Activated naive CD8-positive, alpha-beta T cell treated with anti-CD3 and anti-CD28 coated beads, Interleukin-2, amount 50 U/mL, for 24 hours (primary cell): ENCODE results near the gene SLC1A1.

Source experiments
- ATAC-seq: fragments of 150-1000 bp; cut with Tn5 transposase; one replicate; pipeline ENCODE4 v1.10.0; 2021
- DNase-seq: peaks from one replicate; pipeline ENCODE4 v3.0.0; 2021
- H3K27ac Mint-ChIP-seq: one replicate; pipeline ENCODE4 v1.8.0; 2021; ENCODE audit warnings: mild to moderate bottlenecking, mixed read lengths
- H3K27me3 Mint-ChIP-seq: one replicate; pipeline ENCODE4 v1.8.0; 2021; ENCODE audit warnings: mixed read lengths
- H3K36me3 Mint-ChIP-seq: one replicate; pipeline ENCODE4 v1.8.0; 2021; ENCODE audit warnings: low read depth, mixed read lengths
- H3K4me1 Mint-ChIP-seq: one replicate; pipeline ENCODE4 v1.8.0; 2021; ENCODE audit warnings: mixed read lengths
- H3K4me3 Mint-ChIP-seq: one replicate; pipeline ENCODE4 v1.8.0; 2021; ENCODE audit warnings: mild to moderate bottlenecking, moderate library complexity, mixed read lengths
- H3K9me3 Mint-ChIP-seq: one replicate; pipeline ENCODE4 v1.8.0; 2021; ENCODE audit warnings: mixed read lengths

Gene SLC1A1

DNA sequence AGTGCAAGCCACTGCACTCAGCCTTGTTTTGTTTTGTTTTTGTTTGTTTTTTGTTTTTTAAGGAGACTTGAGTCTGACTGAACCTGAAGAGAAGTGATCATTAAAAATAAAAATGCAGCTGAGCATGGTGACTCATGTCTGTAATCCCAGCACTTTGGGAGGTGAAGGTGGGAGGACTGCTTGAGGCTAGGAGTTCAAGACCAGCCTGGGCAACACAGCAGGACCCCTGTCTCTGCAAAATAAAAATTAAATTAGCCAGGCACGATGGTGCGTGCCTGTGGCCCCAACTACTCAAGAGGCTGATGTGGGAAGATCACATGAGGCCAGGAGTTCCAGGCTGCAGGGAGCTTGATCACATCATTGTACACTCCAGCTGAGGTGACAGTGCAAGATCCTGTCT is 6.2 kb downstream of the SLC1A1 start:
- no peak for DNase-seq
- Mint-ChIP-seq H3K4me3 (no peak overlapping the region), H3K27me3 (peaks cover 30% of the 10 kb centered on the region), H3K27ac (no peak overlapping the region), H3K4me1 (peaks cover 3% of the 10 kb centered on the region), H3K36me3 (no peaks in the 10 kb centered on the region), H3K9me3 (no peaks in the 10 kb centered on the region)
- ATAC-seq, result no peak

DNA sequence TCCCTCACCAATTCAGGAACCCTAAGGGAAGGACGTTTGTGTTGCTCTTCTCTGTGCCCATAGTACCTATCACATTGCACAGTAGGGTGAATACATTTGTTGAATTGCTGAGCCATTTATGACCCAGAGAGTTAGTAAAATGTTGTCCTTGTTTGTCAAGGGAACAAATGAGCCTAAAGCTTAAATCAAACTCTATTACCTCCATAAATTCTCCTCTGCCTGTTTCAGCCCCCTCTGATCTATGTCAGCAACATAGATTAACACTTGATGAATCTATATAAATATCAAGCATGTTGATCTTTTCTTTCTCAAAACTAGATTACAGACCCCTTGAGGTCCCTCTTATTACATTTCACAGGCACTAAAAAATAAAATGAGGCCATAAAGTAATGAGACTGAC is 7.1 kb downstream of the SLC1A1 start:
- Mint-ChIP-seq H3K4me3 (no peak overlapping the region), H3K27me3 (peaks cover 21% of the 10 kb centered on the region), H3K36me3 (no peaks in the 10 kb centered on the region), H3K9me3 (no peaks in the 10 kb centered on the region), H3K27ac (no peak overlapping the region), H3K4me1 (no peaks in the 10 kb centered on the region)
- ATAC-seq (no peak), DNase-seq (no peak)

DNA sequence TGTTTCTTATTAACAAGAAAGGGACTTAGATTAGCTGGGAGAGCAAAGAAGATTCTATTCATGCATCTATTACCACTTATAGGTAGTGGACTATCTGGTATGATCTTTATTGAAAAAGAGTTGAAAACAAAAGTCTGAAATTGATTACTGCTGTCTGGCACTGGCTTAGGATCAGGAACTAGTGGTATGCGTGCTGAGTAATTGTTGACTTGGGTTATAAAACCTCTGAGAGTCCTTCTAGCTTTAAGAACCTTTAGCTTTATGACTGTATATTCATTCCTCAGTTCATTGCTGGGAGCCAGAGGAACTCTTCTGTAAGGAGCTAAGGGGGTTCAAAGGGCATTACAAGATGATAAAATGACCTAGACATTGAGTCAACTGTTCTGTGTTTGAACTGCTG is 7.6 kb downstream of the SLC1A1 start:
- no peak for ATAC-seq
- no peaks in the 10 kb centered on the region for H3K9me3 Mint-ChIP-seq
- H3K27ac Mint-ChIP-seq, result no peak overlapping the region
- H3K36me3 Mint-ChIP-seq, result no peaks in the 10 kb centered on the region
- no peak overlapping the region for H3K4me3 Mint-ChIP-seq
- no peak for DNase-seq
- H3K4me1 Mint-ChIP-seq, result no peaks in the 10 kb centered on the region
- peaks cover 18% of the 10 kb centered on the region for H3K27me3 Mint-ChIP-seq

DNA sequence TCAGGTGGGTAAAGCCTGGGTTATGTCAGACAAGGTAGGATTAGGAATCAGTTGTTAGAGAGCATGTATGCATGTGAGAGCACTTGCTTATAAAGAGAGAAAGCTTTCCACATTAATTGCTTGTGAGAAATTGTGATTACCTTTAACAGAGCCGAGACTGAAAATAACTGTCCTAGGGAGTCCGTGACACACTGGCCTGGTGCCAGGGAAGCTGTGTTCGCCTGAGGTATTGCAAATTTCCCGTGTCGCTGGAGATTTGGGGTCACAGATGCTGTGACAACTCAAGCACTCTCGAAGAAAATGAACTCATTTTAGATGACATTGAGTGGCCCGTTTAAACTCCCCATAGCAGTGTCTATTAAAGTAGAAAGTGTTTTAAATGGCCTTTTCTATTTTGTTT is 9.6 kb downstream of the SLC1A1 start:
- H3K9me3 Mint-ChIP-seq, result no peaks in the 10 kb centered on the region
- H3K36me3 Mint-ChIP-seq, result no peaks in the 10 kb centered on the region
- DNase-seq (no peak), ATAC-seq (no peak)
- no peak overlapping the region for H3K4me3 Mint-ChIP-seq
- H3K27ac Mint-ChIP-seq, result no peak overlapping the region
- peaks cover 11% of the 10 kb centered on the region for H3K27me3 Mint-ChIP-seq
- no peaks in the 10 kb centered on the region for H3K4me1 Mint-ChIP-seq

DNA sequence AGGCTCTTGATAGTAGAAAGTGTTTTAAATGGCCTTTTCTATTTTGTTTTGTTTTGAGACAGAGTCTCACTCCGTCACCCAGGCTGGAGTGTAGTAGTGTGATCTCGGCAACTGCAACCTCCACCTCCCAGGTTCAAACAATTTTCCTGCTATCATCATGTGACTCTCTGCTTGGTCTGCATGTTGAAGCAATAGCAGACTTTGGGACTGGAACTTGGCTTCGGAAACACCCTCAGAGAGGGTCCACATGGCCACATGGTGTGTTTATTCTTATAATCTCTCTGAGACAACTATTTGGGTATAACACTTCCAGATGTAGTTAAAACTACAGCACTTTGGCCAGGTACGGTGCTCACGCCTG is 10.9 kb downstream of the SLC1A1 start:
- no peak for DNase-seq
- Mint-ChIP-seq H3K9me3 (no peaks in the 10 kb centered on the region), H3K36me3 (no peaks in the 10 kb centered on the region), H3K27ac (no peak overlapping the region), H3K27me3 (peaks cover 2% of the 10 kb centered on the region), H3K4me3 (no peak overlapping the region), H3K4me1 (no peaks in the 10 kb centered on the region)
- no peak for ATAC-seq

DNA sequence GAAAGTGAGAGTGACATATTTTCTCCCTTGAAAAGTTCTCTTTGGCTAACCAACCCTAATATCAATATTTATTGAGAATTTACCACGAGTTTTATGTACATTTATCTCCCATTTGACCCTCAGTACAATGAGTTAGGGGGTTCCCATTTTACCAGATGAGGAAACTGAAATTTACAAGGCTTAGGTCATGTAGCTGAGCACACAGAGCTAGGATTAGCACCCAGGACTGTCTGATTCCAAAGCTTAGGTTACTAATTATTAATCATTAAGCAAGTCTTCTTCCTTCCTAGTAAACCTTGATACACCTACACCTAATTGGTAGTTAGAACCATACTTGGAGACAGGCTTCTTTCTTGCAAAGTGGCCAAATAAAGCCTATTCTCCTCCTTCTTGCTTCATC is 12.2 kb downstream of the SLC1A1 start:
- ATAC-seq (no peak), DNase-seq (no peak)
- H3K4me3 Mint-ChIP-seq, result no peak overlapping the region
- no peak overlapping the region for H3K27ac Mint-ChIP-seq
- no peaks in the 10 kb centered on the region for H3K27me3 Mint-ChIP-seq
- H3K4me1 Mint-ChIP-seq, result no peaks in the 10 kb centered on the region
- H3K36me3 Mint-ChIP-seq, result no peaks in the 10 kb centered on the region
- H3K9me3 Mint-ChIP-seq, result no peaks in the 10 kb centered on the region

DNA sequence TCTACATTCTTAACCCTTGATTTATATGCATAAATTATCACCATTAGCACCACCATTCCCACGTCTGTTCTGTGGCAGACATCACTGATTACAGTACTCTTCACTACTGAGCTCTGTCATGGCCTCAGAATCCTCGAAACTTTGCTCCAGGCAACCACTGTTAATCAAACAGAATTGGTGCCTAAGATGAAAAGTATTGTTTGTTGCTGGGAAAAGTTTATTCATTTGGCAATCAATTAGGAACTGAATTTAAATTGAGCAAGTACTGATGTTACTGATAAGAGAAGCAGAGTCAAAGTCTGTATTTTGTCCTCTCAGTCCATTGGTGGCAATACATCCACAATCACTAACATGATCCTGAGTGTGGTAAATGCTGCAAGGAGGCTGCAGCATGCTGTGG is 12.8 kb downstream of the SLC1A1 start:
- no peak overlapping the region for H3K27ac Mint-ChIP-seq
- ATAC-seq, result no peak
- no peak for DNase-seq
- no peaks in the 10 kb centered on the region for H3K36me3 Mint-ChIP-seq
- H3K4me3 Mint-ChIP-seq, result no peak overlapping the region
- no peaks in the 10 kb centered on the region for H3K27me3 Mint-ChIP-seq
- no peaks in the 10 kb centered on the region for H3K4me1 Mint-ChIP-seq
- no peaks in the 10 kb centered on the region for H3K9me3 Mint-ChIP-seq

DNA sequence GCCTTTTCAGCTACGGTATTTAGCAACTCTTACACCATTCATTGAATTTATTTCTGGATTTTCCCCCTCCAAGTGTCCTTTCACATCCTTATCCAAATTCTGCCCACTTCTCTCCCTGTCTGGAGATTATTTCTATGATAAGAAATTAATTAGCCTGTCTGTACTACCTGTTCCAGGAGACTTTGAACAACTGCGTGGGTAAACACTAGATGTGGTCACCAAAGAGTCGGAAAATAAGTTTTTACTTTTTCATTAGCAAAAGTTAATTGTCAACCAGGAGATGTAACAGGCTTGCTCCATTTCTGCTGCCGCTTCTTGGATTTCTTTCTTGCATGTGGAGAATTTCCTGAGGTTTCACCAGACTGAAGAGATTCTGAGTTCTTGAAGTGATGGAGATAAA is 14.0 kb downstream of the SLC1A1 start:
- Mint-ChIP-seq H3K36me3 (no peaks in the 10 kb centered on the region), H3K27ac (no peak overlapping the region)

DNA sequence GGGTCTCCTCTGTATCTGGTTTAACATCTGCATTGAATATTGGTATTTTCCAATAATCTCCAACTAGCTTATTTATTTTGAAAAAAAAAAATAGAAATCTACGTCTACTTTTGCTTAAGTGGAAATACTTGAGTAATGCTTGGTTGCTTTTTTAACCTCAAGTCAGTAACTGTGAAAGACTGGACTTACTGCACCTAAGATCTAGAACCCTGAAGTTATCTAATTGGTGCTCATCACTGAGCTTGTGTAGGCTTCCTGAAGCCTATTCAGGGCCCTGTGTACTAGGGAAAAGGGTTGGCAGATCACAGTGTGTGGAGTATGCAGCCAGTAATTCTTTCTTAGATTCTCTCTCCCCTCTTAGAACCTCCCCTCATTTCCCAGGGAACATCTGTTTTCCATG is 16.2 kb downstream of the SLC1A1 start:
- no peak overlapping the region for H3K27ac Mint-ChIP-seq
- no peaks in the 10 kb centered on the region for H3K4me1 Mint-ChIP-seq
- no peak overlapping the region for H3K4me3 Mint-ChIP-seq

More for the DNA sequence above, 14.0 kb downstream of the SLC1A1 start:
- no peaks in the 10 kb centered on the region for H3K9me3 Mint-ChIP-seq
- H3K4me3 Mint-ChIP-seq, result no peak overlapping the region
- DNase-seq (no peak), ATAC-seq (no peak)
- H3K27me3 Mint-ChIP-seq, result no peaks in the 10 kb centered on the region
- H3K4me1 Mint-ChIP-seq, result no peaks in the 10 kb centered on the region

DNA sequence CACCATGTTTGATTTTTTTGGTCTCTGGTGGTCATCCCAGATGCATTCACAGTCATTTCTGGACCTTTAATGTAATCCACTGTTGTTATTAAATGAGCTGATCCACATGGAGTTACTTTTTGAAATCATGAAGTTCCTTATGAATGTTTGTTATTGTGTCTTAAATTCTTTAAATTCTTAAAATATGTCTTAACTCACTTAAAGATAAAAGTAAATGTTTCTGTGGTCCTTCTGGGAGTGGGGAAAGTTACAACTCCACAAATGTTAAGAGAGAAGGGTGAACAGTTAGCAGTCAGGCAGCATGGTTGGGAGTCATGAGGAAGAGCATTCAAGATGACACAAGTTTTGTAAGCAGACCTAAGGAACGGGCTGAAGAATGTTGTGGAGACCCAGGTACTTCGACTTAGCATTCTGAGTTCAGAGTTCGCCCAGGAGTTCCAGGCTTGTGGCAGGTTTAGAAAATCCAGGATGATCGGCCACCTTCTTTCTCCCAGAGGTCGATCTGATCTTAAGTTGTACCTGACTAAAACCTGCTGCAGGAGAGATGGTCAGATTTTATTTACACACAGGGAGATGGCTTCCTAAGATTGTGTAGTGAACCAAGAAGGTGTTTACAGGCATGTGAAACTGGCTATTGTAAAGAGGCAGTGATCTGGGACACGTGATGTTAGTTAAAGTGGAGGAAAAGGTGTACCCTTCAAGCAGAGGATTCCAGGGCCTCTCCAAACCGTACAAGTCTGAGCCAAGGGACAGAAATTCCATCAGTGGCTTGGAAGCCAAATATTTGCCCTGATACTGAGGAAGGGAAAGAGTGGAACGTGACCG is 17.2 kb downstream of the SLC1A1 start:
- H3K36me3 Mint-ChIP-seq, result no peaks in the 10 kb centered on the region
- H3K9me3 Mint-ChIP-seq, result no peaks in the 10 kb centered on the region
- ATAC-seq (no peak), DNase-seq (no peak)
- no peak overlapping the region for H3K4me3 Mint-ChIP-seq
- no peaks in the 10 kb centered on the region for H3K27me3 Mint-ChIP-seq
- H3K4me1 Mint-ChIP-seq, result no peaks in the 10 kb centered on the region
- no peak overlapping the region for H3K27ac Mint-ChIP-seq

More for the DNA sequence above, 16.2 kb downstream of the SLC1A1 start:
- H3K36me3 Mint-ChIP-seq, result no peaks in the 10 kb centered on the region
- H3K9me3 Mint-ChIP-seq, result no peaks in the 10 kb centered on the region
- no peaks in the 10 kb centered on the region for H3K27me3 Mint-ChIP-seq
- DNase-seq (no peak), ATAC-seq (no peak)

DNA sequence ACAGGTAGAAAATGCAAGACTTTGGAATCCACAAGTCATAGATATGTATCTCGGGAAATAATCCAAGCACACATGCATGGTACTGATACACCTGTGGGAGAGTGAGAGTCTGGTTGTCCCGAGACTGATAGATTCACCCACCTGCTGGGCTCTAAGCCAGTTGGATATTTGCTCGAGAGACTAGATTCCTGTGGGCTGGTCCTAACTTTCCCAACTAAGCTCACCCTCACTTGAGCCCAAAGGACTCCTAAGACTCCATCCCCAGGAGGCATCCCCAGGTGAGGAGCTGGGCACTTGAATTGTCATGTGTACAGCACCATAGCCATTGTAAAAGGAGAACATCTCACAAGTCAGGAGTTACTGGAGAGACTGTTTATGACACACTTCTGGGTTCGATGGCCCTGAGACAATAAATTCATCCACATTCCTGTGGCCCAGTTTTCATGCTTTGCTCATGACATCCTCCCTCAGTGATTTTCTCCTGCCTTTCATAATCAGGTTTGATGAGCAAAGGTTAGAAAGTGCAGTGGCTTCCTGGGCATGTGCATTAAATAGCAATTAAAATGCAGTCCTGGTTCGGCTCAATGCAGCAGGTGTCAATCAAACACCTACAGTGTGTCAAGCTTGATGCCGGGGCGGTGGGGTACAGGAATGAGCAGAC is 18.1 kb downstream of the SLC1A1 start:
- Mint-ChIP-seq H3K27ac (no peak overlapping the region), H3K4me1 (no peaks in the 10 kb centered on the region), H3K9me3 (no peaks in the 10 kb centered on the region), H3K4me3 (no peak overlapping the region), H3K36me3 (no peaks in the 10 kb centered on the region), H3K27me3 (no peaks in the 10 kb centered on the region)
- ATAC-seq (no peak), DNase-seq (no peak)

DNA sequence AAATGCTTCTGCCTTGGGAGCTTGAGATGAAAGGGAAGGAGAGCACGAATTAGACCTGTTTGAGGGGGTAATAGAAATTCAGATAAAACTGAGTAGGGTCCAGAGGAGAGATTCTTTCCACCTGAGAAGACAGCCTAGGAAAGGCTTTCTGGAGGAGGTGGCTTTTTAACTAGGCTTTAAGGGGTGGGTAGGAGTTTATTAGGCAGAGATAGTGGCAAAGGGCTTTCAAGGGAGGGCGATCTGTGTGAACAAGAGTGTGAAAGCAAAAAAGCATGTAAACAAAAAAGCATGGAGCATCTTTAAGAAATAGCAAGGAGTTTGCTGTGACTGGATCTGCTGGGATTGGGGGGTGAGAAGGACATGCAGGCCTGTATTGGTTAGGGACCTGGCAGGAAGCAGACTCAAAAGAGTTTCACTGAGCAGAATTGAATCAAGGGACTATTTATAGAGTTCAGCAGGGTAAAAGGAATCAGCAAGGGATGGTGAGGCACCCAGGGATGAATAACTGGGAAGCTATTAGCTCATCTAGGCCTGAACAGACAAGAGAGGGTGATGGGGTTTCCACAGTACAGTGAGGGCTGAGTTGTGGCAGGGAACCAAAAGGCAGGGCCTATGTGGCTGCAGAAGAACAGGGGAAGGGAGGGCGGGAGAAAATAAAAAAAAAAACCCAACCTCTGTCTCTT is 18.8 kb downstream of the SLC1A1 start:
- Mint-ChIP-seq H3K27me3 (no peaks in the 10 kb centered on the region), H3K4me3 (no peak overlapping the region), H3K27ac (no peak overlapping the region), H3K9me3 (no peaks in the 10 kb centered on the region), H3K4me1 (no peaks in the 10 kb centered on the region), H3K36me3 (no peaks in the 10 kb centered on the region)
- no peak for DNase-seq
- ATAC-seq, result no peak

DNA sequence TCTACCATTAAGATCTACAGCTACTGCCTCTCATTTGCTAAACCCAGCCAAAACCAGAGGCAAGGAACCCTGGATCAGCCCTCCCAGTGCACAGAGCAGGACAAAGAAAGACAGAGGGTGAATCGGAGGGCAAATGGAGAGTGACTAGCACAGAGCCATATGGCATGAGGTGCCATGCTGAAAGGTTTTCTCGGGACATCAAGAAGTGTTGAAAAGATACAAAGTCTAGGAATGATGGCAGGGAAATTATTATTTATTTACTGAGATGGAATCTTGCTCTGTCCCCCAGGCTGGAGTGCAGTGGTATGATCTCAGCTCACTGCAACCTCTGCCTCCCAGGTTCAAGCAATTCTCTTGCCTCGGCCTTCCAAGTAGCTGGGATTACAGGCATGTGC is 19.3 kb downstream of the SLC1A1 start:
- Mint-ChIP-seq H3K4me1 (no peaks in the 10 kb centered on the region), H3K4me3 (no peak overlapping the region), H3K27me3 (no peaks in the 10 kb centered on the region), H3K9me3 (no peaks in the 10 kb centered on the region), H3K36me3 (no peaks in the 10 kb centered on the region), H3K27ac (no peak overlapping the region)
- ATAC-seq, result no peak
- DNase-seq, result no peak

DNA sequence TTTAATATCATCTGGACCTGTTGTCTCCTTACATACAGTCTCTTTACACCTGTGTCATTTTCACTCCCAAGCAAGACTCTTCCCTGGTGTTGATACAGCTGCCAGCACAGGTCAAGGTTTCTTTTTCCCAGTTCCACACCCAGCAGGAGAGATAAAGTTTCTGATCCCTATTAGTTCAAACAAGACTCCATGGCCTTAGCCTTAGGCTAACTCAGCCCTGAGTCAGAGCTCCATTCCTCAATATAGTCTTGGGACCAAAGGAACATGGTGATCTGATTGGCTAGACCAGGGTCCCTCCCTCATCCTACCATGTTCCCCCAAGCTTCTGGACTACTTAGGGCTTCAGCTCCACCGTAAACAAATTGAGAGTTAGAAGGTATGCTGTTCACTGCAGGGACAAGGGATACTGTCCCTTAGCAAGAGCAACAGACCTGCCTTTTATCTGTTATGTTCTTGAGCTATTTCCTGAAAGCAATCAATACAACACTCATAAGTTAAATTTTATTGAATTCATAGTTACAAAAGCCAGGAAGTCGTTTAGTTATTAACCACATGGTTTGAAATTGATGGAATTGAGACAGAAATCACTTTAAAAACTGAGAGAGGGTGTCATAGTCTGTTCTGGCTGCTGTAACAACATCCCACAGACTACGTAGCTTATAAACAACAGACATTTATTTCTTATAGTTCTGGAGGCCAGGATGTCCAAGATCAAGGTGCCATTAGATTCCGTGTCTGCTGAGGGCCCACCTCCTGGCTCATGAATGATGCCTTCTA is 20.5 kb downstream of the SLC1A1 start:
- Mint-ChIP-seq H3K27ac (no peak overlapping the region), H3K27me3 (no peaks in the 10 kb centered on the region), H3K4me1 (no peaks in the 10 kb centered on the region), H3K9me3 (no peaks in the 10 kb centered on the region), H3K4me3 (no peak overlapping the region), H3K36me3 (no peaks in the 10 kb centered on the region)
- DNase-seq (no peak), ATAC-seq (no peak)
